H1 (cell line): ENCODE results near the gene ZSWIM6. TPM values are rescaled to one million over a fixed set of nuclear protein-coding genes. Genes with fewer than 3 reads are reported as not detected.

Experiments used
- CTCF ChIA-PET: fragments of 300-600 bp; sonication (Branson Sonifier 250); formaldehyde crosslinking; loops from one replicate; lab custom pipeline; 2021; ENCODE audit not compliant: partially characterized antibody; lab: Charles Lee
- POLR2A ChIA-PET: fragments of 300-600 bp; sonication (Branson Sonifier 250); formaldehyde crosslinking; loops from one replicate; lab custom pipeline; 2021; ENCODE audit warnings: inconsistent platforms; ENCODE audit not compliant: partially characterized antibody; lab: Charles Lee
- DNase-seq, 2 experiments: peaks; one replicate each; pipeline versions ENCODE4 v3.0.0 to v3.0.0-alpha.2; 2010 to 2022; ENCODE audit warnings: low spot score in 2 of 2, low read depth in 1 of 2, mixed read lengths in 1 of 2
- FAIRE-seq: peaks from 2 replicates; lab custom pipeline; 2011; peaks lifted over from hg19 to GRCh38; lab: Jason Lieb, UNC
- H2AFZ ChIP-seq: 2 replicates; pipeline ENCODE4 v1.8.1; 2012; ENCODE audit warnings: low read length, inconsistent platforms
- H2AK5ac ChIP-seq: 2 replicates; pipeline ENCODE4 v1.6.1; 2013; ENCODE audit warnings: low read depth, low read length
- H2BK120ac ChIP-seq: replicated peaks from 2 replicates; pipeline ENCODE3; 2013; ENCODE audit warnings: low read depth, low read length, inconsistent platforms
- H2BK12ac ChIP-seq: 2 replicates; pipeline ENCODE4 v1.6.1; 2013; ENCODE audit warnings: low read depth, low read length
- H2BK15ac ChIP-seq: 2 replicates; pipeline ENCODE4 v1.6.1; 2013; ENCODE audit warnings: low read length
- H2BK20ac ChIP-seq: 2 replicates; pipeline ENCODE4 v1.6.1; 2013; ENCODE audit warnings: low read length
- H2BK5ac ChIP-seq: 2 replicates; pipeline ENCODE4 v1.6.1; 2013; ENCODE audit warnings: low read depth, low read length
- H3K14ac ChIP-seq: 2 replicates; pipeline ENCODE4 v1.6.1; 2013; ENCODE audit warnings: inconsistent platforms; ENCODE audit not compliant: insufficient read length
- H3K18ac ChIP-seq: 2 replicates; pipeline ENCODE4 v1.6.1; 2013; ENCODE audit warnings: low read length; ENCODE audit errors: extremely low read depth
- H3K23ac ChIP-seq: 2 replicates; pipeline ENCODE4 v1.6.1; 2013; ENCODE audit warnings: inconsistent platforms; ENCODE audit not compliant: insufficient read length
- H3K23me2 ChIP-seq: 2 replicates; pipeline ENCODE4 v1.6.1; 2013; ENCODE audit warnings: low read depth, low read length
- H3K27ac ChIP-seq: 2 replicates; pipeline ENCODE4 v1.6.1; 2011; ENCODE audit warnings: low read depth, low read length, inconsistent platforms
- H3K27me3 ChIP-seq, 4 experiments: replicated peaks in 1 of 4; 1 replicate in 1 of 4; 2 replicates in 3 of 4; pipeline versions ENCODE4 v1.6.1 to v1.8.1; 2011 to 2013; ENCODE audit warnings: low read length in 3 of 4, mild to moderate bottlenecking in 3 of 4, inconsistent platforms in 2 of 4, mixed read lengths in 2 of 4, moderate library complexity in 1 of 4; ENCODE audit not compliant: control insufficient read depth in 3 of 4, insufficient read depth in 3 of 4; ENCODE audit errors: extremely low read depth in 1 of 4
- H3K36me3 ChIP-seq, 4 experiments: 2 replicates each; pipeline versions ENCODE4 v1.6.1 to v1.8.1; 2011 to 2013; ENCODE audit warnings: mild to moderate bottlenecking in 4 of 4, low read length in 3 of 4, moderate library complexity in 2 of 4, control low read depth in 1 of 4, inconsistent platforms in 1 of 4; ENCODE audit not compliant: insufficient read depth in 4 of 4, control insufficient read depth in 2 of 4
- H3K4ac ChIP-seq: replicated peaks from 2 replicates; pipeline ENCODE3; 2013; ENCODE audit warnings: low read length, low read depth, mixed read lengths, inconsistent platforms; ENCODE audit not compliant: insufficient read length
- H3K4me1 ChIP-seq, 4 experiments: replicated peaks in 1 of 4; 1 replicate in 1 of 4; 2 replicates in 3 of 4; pipeline versions ENCODE4 v1.6.1 to v1.8.1; 2011 to 2013; ENCODE audit warnings: low read length in 3 of 4, inconsistent platforms in 2 of 4, mixed read lengths in 1 of 4; ENCODE audit not compliant: insufficient read depth in 4 of 4, control insufficient read depth in 3 of 4
- H3K4me2 ChIP-seq, 2 experiments: 2 replicates each; pipeline versions ENCODE4 v1.6.1 to v1.8.1; 2011 to 2013; ENCODE audit warnings: low read depth in 2 of 2, low read length in 2 of 2, control low read depth in 1 of 2, inconsistent platforms in 1 of 2, mild to moderate bottlenecking in 1 of 2; ENCODE audit not compliant: insufficient read depth in 1 of 2
- H3K4me3 ChIP-seq, 4 experiments: fragments of 200-600, 300-600 bp in 1 of 4; sonication (generic), shearing (Covaris generic), sonication (Bioruptor Twin) in 1 of 4; 2 replicates each; pipeline versions ENCODE4 v1.5.1 to v1.8.1; 2011 to 2016; ENCODE audit warnings: low read length in 4 of 4, low read depth in 3 of 4, control low read depth in 2 of 4, inconsistent platforms in 2 of 4, mild to moderate bottlenecking in 2 of 4, mixed read lengths in 1 of 4, moderate library complexity in 1 of 4; ENCODE audit not compliant: insufficient read depth in 2 of 4; ENCODE audit errors: extremely low read depth in 1 of 4
- H3K56ac ChIP-seq: replicated peaks from 2 replicates; pipeline ENCODE3; 2013; ENCODE audit warnings: low read depth, mild to moderate bottlenecking, mixed read lengths, low read length, inconsistent platforms; ENCODE audit not compliant: insufficient read length
- H3K79me1 ChIP-seq: 2 replicates; pipeline ENCODE4 v1.6.1; 2013; ENCODE audit warnings: low read depth, low read length, control low read depth
- H3K79me2 ChIP-seq, 2 experiments: 2 replicates each; pipeline versions ENCODE4 v1.6.1 to v1.8.1; 2012 to 2013; ENCODE audit warnings: low read length in 2 of 2, mild to moderate bottlenecking in 2 of 2, inconsistent platforms in 1 of 2; ENCODE audit not compliant: insufficient read depth in 2 of 2, control insufficient read depth in 1 of 2
- H3K9ac ChIP-seq, 4 experiments: replicated peaks in 1 of 4; 1 replicate in 1 of 4; 2 replicates in 3 of 4; pipeline versions ENCODE4 v1.6.1 to v1.8.1; 2011 to 2013; ENCODE audit warnings: low read depth in 3 of 4, low read length in 3 of 4, control low read depth in 2 of 4, mild to moderate bottlenecking in 2 of 4, moderate library complexity in 2 of 4, inconsistent platforms in 1 of 4; ENCODE audit errors: extremely low read depth in 1 of 4
- H3K9me3 ChIP-seq, 2 experiments: 2 replicates each; pipeline versions ENCODE4 v1.6.1 to v1.8.1; 2012 to 2013; ENCODE audit warnings: mild to moderate bottlenecking in 2 of 2, moderate library complexity in 2 of 2, control low read depth in 1 of 2, inconsistent platforms in 1 of 2, low read depth in 1 of 2, low read length in 1 of 2, mixed read lengths in 1 of 2; ENCODE audit not compliant: insufficient read depth in 2 of 2
- H4K20me1 ChIP-seq, 2 experiments: replicated peaks in 1 of 2; 2 replicates each; pipeline versions ENCODE3 to v1.8.1; 2011 to 2013; ENCODE audit warnings: inconsistent platforms in 2 of 2, low read length in 2 of 2, mild to moderate bottlenecking in 1 of 2; ENCODE audit not compliant: insufficient read depth in 2 of 2, control insufficient read depth in 1 of 2
- H4K5ac ChIP-seq: 2 replicates; pipeline ENCODE4 v1.6.1; 2013; ENCODE audit warnings: low read length, low read depth, mixed read lengths, inconsistent platforms; ENCODE audit not compliant: insufficient read length
- H4K8ac ChIP-seq: 2 replicates; pipeline ENCODE4 v1.8.0; 2013; ENCODE audit warnings: mild to moderate bottlenecking, moderate library complexity, low read length, inconsistent platforms; ENCODE audit not compliant: insufficient read depth; ENCODE audit errors: extremely low read depth
- H4K91ac ChIP-seq: replicated peaks from 2 replicates; pipeline ENCODE3; 2013; ENCODE audit warnings: low read length, mixed read lengths, inconsistent platforms; ENCODE audit not compliant: insufficient read length
- BCL11A ChIP-seq, 2 experiments: IDR thresholded peaks; one replicate each; pipeline ENCODE4 v1.6.1; 2011; ENCODE audit warnings: low read depth in 2 of 2, low read length in 2 of 2, mild to moderate bottlenecking in 2 of 2
- NRF1 ChIP-seq: IDR thresholded peaks from 2 replicates; pipeline ENCODE4 v1.6.1; 2011; ENCODE audit warnings: mild to moderate bottlenecking, low read depth, low read length, improper control_type of control experiment
- POU5F1 ChIP-seq: IDR thresholded peaks from 2 replicates; pipeline ENCODE4 v1.6.1; 2011; ENCODE audit warnings: low read depth, mild to moderate bottlenecking, low read length, moderate library complexity
- TAF7 ChIP-seq: optimal IDR thresholded peaks from 2 replicates; pipeline ENCODE3; 2011; ENCODE audit warnings: low read depth, mild to moderate bottlenecking, inconsistent platforms, low read length, moderate library complexity, borderline replicate concordance
- WGBS, 2 experiments: shearing (Covaris generic) in 1 of 2; methylation state at CpG; one replicate each; pipeline versions ENCODE4 v1.1.6 to v1.1.7; 2013 to 2015; ENCODE audit warnings: low lambda C conversion rate in 2 of 2, mixed read lengths in 2 of 2, inconsistent platforms in 1 of 2, low coverage in 1 of 2, missing lambda C conversion rate in 1 of 2; ENCODE audit not compliant: insufficient replicate concordance in 2 of 2, insufficient coverage in 1 of 2, insufficient read length in 1 of 2; ENCODE audit errors: extremely low coverage in 1 of 2, missing lambda C conversion rate in 1 of 2; 5-methylcytosine and 5-hydroxymethylcytosine counted together
- polyA plus RNA-seq, 7 experiments: library from polyadenylated mRNA; depleted of rRNA in 3 of 7; stranded (reverse) in 5 of 7; unstranded in 2 of 7; fragments of >200 nt in 5 of 7; fragments of 200-250 nt in 2 of 7; gene quantifications; 1 replicate in 5 of 7; 2 replicates in 1 of 7; 4 replicates in 1 of 7; pipeline versions ENCODE4 v1.2.1 to v1.2.3, GENCODE V29; 2011 to 2013; ENCODE audit warnings: missing spikeins in 2 of 7, mixed read lengths in 2 of 7
- total RNA-seq: library from RNA; stranded (reverse); fragmentation: NEBNext Ultra II Directional; extraction: Animal tissue kit (Norgen Biotek cat#: 25700); gene quantifications from 2 replicates; pipeline ENCODE4 v1.2.1, GENCODE V29; 2021

ZSWIM6 gene
- total and polyA plus RNA-seq, 2 of the 8 experiments (the other 6 are each of a cell fraction or from before 2014, with no cell fraction given) = 7.9 to 12.4 TPM

DNA sequence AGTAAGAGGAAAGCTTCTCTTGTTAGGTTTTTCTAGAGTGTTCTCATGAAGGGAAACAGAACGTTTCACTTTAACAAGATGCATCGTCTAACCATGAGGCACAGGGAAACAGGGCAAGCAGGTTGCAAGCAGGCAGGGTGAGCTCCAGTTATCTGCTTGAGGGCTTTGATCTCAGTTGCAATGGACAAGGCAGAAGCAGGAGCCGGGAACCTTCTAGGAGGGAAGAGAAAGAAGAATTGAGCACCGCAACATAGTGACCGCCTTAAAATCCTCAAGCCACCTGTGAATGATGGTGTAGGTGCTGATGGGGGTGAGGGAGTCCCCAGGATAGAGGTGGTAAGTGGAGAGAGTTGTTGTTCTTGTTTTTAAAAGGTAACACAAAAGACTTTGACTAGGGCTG, 22.9 kb upstream of the ZSWIM6 start:
- H2BK12ac ChIP-seq = no peak overlapping the region
- H2BK5ac ChIP-seq = no peak overlapping the region
- no peak overlapping the region for H4K8ac ChIP-seq
- no peak overlapping the region for H3K9ac ChIP-seq
- no peak overlapping the region for H4K5ac ChIP-seq
- no peaks in the 10 kb centered on the region for H3K79me2 ChIP-seq
- H2AK5ac ChIP-seq = no peak overlapping the region
- no peaks in the 10 kb centered on the region for H3K4me1 ChIP-seq
- no peak overlapping the region for H3K27ac ChIP-seq
- no peak for DNase-seq
- H4K20me1 ChIP-seq = no peaks in the 10 kb centered on the region
- H3K23me2 ChIP-seq = no peaks in the 10 kb centered on the region
- no peak overlapping the region for H3K14ac ChIP-seq
- TF ChIP-seq BCL11A (IDR thresholded peaks at IDR 0.05; ENCODE audit: low read depth in 2 of 2, low read length in 2 of 2) (no peak), TAF7 (no peak), POU5F1 (no peak), NRF1 (no peak)
- TF ChIP-seq, all 59 proteins: peak for 0
- Histone ChIP-seq H3K4me2 (no peak overlapping the region), H3K56ac (no peak overlapping the region), H2AFZ (peak overlapping the region; percentile 24; the same call in 1 of the 2 replicates), H3K9me3 (no peaks in the 10 kb centered on the region), H3K79me1 (no peaks in the 10 kb centered on the region), H3K23ac (no peak overlapping the region), H3K4ac (no peak overlapping the region), H2BK120ac (no peak overlapping the region), H4K91ac (no peak overlapping the region), H3K18ac (no peak overlapping the region), H3K4me3 (no peak overlapping the region), H3K36me3 (no peaks in the 10 kb centered on the region), H3K27me3 (peaks cover 0 to 3% (median 1%) of the 10 kb centered on the region in 4 experiments; a peak in 3 of 7 replicates), H2BK20ac (no peak overlapping the region), H2BK15ac (no peak overlapping the region)
- no peak for FAIRE-seq
- CTCF ChIA-PET = interaction anchor here (0.6 to 2.1 kb wide), 3 partner anchors 10 to 816 kb away, joined by 3 to 5 read pairs (median 4); no protein-coding TSS in a partner anchor
- WGBS, 2 experiments = 87% methylated on average over 5 of the region's 5 CpGs; no CpG with 5 or more reads in 1 of the 2 experiments
- POLR2A ChIA-PET = interaction anchor here (1.9 kb wide), 1 partner anchor 23 kb away, joined by 3 read pairs; no protein-coding TSS in a partner anchor
